ENCODE data around the gene NRL.

The NRL gene

DNA sequence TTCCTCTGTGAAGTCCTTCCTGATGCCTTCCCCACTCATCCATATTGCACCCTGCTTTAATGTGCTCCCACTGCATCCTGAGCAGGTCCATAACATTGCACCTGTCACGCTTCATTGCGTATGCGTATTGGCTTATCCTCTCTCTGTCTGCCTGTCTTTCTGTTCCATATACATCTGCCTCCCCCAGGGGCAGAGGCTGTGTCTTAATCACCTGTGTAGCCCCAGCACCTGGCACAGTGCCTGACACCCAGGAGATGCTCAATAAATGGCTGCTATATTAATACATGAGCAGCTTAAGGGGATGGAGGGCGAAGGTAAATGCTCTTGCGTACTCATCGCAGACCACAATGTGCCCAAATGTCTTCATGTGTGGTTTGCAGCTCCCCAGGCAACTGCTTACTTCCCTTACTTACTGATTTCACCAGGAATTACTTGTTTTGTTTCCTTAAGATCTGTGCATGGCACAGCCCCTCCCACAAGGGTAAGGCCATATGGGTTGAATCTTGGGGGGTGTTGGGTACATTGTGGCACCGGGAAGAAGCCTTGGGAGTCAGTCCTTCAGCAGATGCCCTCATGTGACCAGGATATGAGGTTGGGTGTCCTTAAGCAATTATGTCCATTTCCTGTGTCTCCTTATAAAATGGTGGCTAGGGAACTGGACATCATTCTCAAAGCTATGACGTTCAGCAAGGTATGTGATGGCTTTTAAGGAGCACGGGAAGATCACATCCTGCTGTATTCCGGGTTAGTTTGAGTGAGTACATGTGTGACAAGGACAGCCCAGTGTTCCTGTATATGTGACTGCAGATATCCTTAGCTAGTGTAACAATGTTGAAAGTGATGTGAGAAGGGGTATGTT is 44.2 kb downstream of the NRL start:
- H3K4me3 ChIP-seq (ENCODE audit: low read length): no peak overlapping the region
- TF ChIP-seq, protein P1, sequence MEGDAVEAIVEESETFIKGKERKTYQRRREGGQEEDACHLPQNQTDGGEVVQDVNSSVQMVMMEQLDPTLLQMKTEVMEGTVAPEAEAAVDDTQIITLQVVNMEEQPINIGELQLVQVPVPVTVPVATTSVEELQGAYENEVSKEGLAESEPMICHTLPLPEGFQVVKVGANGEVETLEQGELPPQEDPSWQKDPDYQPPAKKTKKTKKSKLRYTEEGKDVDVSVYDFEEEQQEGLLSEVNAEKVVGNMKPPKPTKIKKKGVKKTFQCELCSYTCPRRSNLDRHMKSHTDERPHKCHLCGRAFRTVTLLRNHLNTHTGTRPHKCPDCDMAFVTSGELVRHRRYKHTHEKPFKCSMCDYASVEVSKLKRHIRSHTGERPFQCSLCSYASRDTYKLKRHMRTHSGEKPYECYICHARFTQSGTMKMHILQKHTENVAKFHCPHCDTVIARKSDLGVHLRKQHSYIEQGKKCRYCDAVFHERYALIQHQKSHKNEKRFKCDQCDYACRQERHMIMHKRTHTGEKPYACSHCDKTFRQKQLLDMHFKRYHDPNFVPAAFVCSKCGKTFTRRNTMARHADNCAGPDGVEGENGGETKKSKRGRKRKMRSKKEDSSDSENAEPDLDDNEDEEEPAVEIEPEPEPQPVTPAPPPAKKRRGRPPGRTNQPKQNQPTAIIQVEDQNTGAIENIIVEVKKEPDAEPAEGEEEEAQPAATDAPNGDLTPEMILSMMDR (conservative IDR thresholded peaks at IDR 0.05; ENCODE audit: low read length): no peak
- no peak for DNase-seq (ENCODE audit: low read depth)

DNA sequence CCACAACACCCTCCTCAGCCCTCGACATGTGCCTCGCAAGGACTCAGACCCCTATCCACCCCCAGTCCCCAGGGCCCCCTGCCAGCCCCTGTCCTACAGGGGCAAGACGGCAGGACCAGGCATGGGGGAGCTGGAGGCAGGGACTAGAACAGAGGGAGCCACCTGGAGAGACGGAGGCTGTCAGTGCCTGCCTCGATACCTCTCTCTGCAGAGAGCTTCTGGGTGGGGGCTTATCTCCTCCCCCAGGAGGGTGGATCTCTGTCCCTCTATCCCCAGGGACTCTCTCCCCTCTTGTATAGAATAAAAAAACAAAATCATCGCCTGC is 45.4 kb downstream of the NRL start:
- H3K4me3 ChIP-seq (ENCODE audit: low read length): no peak overlapping the region
- TF ChIP-seq, protein P1 (conservative IDR thresholded peaks at IDR 0.05; ENCODE audit: low read length): no peak
- DNase-seq (ENCODE audit: low read depth): no peak

DNA sequence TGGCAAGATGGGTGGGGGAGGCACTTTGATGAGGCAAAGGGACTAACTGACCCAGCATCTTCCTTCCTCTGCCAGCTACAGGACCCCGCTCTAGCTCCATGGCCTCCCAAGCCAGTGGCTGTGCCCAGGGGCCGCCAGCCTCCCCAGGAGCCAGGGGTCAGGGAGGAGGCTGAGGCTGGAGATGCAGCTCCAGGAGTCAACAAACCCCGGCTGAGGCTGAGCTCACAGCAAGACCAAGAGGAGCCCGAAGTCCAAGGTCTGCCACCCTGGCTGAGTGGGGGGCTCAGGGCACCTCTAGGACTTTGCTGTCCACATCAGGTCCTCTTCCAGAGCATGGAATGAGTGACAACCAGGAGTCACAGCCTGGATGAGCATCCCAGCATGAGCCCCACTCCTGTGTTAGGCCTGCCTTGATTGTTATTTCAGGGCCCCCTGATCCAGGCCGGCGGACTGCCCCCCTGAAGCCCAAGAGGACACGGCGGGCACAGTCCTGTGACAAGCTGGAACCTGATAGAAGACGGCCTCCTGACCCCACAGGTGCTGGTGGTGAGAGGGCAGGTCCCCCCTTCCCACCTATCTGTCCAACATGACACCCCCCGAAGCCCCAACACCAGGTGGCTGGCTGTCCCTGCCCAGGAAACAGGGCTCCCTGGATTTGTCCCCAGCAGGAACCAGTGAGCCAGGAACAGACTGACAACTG is 45.9 kb downstream of the NRL start:
- H3K4me3 ChIP-seq (ENCODE audit: low read length): no peak overlapping the region
- no peak for DNase-seq (ENCODE audit: low read depth)
- TF ChIP-seq, protein P1 (conservative IDR thresholded peaks at IDR 0.05; ENCODE audit: low read length): no peak

DNA sequence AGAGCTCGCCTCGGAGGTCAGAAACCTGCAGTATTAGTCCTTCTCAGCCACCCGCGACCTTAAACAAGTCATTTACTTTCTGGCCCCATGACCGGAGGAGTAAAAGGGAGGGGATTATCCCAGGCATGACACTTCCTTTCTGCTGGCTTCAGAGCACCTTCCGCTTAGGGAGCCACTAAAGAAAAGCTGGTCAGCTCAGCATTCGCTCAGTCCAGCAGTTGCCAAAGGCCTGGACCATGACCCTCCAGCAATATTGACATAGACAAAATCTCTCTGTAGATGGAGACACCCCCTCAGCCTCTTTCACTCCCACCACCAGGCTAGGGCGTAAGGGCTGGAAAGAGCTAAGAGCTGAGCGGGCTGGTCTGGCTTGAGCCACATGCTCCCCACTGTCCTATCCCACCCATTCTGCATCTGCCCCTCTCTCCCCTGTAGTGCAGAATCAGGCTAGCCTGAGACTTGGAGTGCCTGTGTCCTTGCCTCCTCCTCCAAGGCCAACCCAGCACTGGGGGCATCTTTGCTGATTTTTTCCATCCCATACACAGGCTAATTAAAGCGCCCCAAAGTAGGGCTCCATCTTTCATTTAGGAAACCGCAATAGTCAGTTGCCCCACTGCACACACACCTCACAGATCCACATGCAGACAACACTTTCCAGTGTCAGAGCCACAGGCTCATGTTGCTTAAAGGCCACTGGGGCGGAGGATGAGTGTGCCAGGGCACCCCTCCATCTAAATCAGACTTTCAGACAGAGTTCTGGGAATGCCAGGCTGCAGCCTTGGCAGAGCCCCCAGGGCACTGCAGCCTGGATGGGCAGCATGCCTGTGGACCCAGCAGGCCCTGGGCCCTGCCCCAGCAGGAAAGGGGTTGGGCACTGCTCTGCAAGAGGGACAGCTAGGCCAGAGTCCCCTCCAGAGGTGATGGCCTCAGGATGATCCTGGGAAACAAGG is 47.3 kb downstream of the NRL start:
- no peak overlapping the region for H3K4me3 ChIP-seq (ENCODE audit: low read length)
- DNase-seq (ENCODE audit: low read depth): no peak
- TF ChIP-seq, protein P1 (conservative IDR thresholded peaks at IDR 0.05; ENCODE audit: low read length): no peak

DNA sequence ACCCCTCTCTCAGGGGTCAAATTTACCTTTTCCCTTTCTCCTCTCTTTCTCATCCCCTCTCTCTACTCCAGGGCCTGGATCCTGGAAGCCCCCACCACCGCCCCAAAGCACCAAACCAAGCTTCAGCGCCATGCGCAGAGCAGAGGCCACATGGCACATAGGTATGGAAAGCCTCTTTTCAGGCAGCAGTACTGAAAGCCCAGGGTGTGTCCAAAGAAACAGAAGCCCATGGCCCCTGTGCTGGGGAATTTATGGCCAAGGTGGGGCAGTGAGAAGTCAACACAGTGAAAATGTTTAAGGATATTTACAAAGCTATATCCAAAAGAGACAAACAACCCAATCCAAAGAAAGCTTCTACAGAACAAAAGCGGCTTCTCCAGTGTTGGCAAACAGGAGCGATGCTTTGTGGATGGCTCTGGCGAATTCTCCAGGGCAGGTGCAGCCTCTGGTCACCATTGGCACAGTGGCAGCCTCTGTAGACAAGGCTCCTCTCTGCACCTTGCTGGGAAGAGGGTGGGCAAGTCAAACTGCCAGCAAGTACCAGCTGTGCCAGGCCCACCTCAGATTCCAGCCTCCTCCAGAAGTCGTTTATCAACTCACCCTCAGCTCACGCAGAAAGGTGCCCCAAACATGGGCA is 48.1 kb downstream of the NRL start:
- TF ChIP-seq, protein P1 (conservative IDR thresholded peaks at IDR 0.05; ENCODE audit: low read length): no peak
- no peak overlapping the region for H3K4me3 ChIP-seq (ENCODE audit: low read length)
- no peak for DNase-seq (ENCODE audit: low read depth)

DNA sequence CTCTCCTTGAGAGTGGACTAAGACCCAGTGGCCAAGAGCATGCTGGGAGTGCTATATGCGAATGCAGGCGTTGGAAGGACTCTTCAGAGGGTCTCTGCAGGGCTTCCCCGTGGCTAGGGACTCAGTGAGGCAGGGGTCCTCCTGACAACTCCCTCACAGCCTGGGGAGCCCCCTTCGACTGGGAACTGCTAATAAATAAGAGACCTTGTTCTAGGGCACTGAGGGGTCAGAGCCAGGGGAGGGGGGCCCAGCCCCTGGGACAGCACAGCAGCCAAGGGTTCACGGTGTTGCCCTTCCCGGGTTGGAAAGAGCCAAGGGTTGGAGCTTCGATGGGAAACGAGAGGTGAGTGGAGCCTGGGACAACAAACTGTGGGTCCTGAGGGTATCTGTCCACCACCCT is 49.3 kb downstream of the NRL start:
- TF ChIP-seq, protein P1 (conservative IDR thresholded peaks at IDR 0.05; ENCODE audit: low read length): no peak
- no peak overlapping the region for H3K4me3 ChIP-seq (ENCODE audit: low read length)
- DNase-seq (ENCODE audit: low read depth): no peak
